PC-9 (cell line): Measurements from ENCODE around the gene FNIP2. TPM values are rescaled to one million over a fixed set of nuclear protein-coding genes. Genes with fewer than 3 reads are reported as not detected.

Experiments used
- BruUV-seq: library from RNA; stranded (reverse); fragments of 400-500 nt; replicated peaks from 2 replicates; lab custom pipeline; 2021; lab: Mats Ljungman, UMichigan
- CTCF ChIA-PET: fragments of 300-600 bp; sonication (Branson Sonifier 250); formaldehyde crosslinking; loops from one replicate; lab custom pipeline; 2022; ENCODE audit warnings: antibody characterized with exemption; lab: Charles Lee
- POLR2A ChIA-PET: fragments of 300-600 bp; sonication (Branson Sonifier 250); formaldehyde crosslinking; loops from one replicate; lab custom pipeline; 2022; ENCODE audit warnings: antibody characterized with exemption; ENCODE audit not compliant: unreplicated experiment; lab: Charles Lee
- DNase-seq, 2 experiments: peaks; one replicate each; pipeline versions ENCODE4 v3.0.0 to v3.0.0-alpha.2; 2015 to 2022; ENCODE audit warnings: mixed read lengths in 1 of 2
- H2AFZ ChIP-seq: fragments of 200-600 bp; sonication (generic); 2 replicates; pipeline ENCODE4 v1.8.1; 2017; ENCODE audit warnings: antibody characterized with exemption
- H3F3A ChIP-seq: fragments of 200-600 bp; sonication (generic); 2 replicates; pipeline ENCODE4 v1.8.1; 2017; ENCODE audit warnings: antibody characterized with exemption, mild to moderate bottlenecking, low read depth; ENCODE audit not compliant: insufficient read depth
- H3K27ac ChIP-seq: fragments of 200-600 bp; sonication (generic); 2 replicates; pipeline ENCODE4 v1.6.1; 2016; ENCODE audit warnings: mixed run types
- H3K27me3 ChIP-seq: fragments of 200-600 bp; sonication (generic); 2 replicates; pipeline ENCODE4 v1.6.1; 2016; ENCODE audit warnings: low read depth, mixed run types; ENCODE audit not compliant: insufficient read depth
- H3K36me3 ChIP-seq: fragments of 200-600 bp; sonication (generic); 2 replicates; pipeline ENCODE4 v1.6.1; 2016; ENCODE audit warnings: low read depth, mixed run types
- H3K4me1 ChIP-seq: fragments of 200-600 bp; sonication (generic); replicated peaks from 2 replicates; pipeline ENCODE4 v1.6.1; 2016; ENCODE audit warnings: mixed run types; ENCODE audit not compliant: insufficient read depth
- H3K4me2 ChIP-seq: fragments of 200-600 bp; sonication (generic); 2 replicates; pipeline ENCODE4 v1.6.1; 2017; ENCODE audit warnings: mixed run types
- H3K4me3 ChIP-seq: fragments of 200-600 bp; sonication (generic); 2 replicates; pipeline ENCODE4 v1.6.1; 2016; ENCODE audit warnings: mixed run types
- H3K79me2 ChIP-seq: fragments of 200-600 bp; sonication (generic); 2 replicates; pipeline ENCODE4 v1.6.1; 2017; ENCODE audit warnings: low read depth, mixed run types
- H3K9me2 ChIP-seq: fragments of 200-600 bp; sonication (generic); 2 replicates; pipeline ENCODE4 v1.8.1; 2017; ENCODE audit warnings: mild to moderate bottlenecking; ENCODE audit not compliant: insufficient read depth
- H3K9me3 ChIP-seq: fragments of 200-600 bp; sonication (generic); 2 replicates; pipeline ENCODE4 v1.8.1; 2016; ENCODE audit warnings: low read depth; ENCODE audit not compliant: insufficient read depth
- H4K20me1 ChIP-seq: fragments of 200-600 bp; sonication (generic); 2 replicates; pipeline ENCODE4 v1.8.1; 2017; ENCODE audit not compliant: insufficient read depth
- CTCF ChIP-seq: fragments of 200-600 bp; sonication (generic); conservative IDR thresholded peaks from 2 replicates; pipeline ENCODE4 v1.6.1; 2017; ENCODE audit warnings: mixed run types, antibody characterized with exemption, mild to moderate bottlenecking, moderate library complexity
- EZH2 ChIP-seq: fragments of 200-600 bp; sonication (generic); IDR thresholded peaks from 2 replicates; pipeline ENCODE4 v1.8.0; 2017; ENCODE audit warnings: antibody characterized with exemption, low read depth
- intact Hi-C: fragments of 100-400 bp; cut with micrococcal nuclease; formaldehyde crosslinking; loops from one replicate; pipeline ENCODE4 v1.10.0; 2022; ENCODE audit not compliant: unreplicated experiment
- total RNA-seq: library from RNA; stranded (reverse); gene quantifications from 2 replicates; pipeline ENCODE4 v1.2.3, GENCODE V29; 2021

The FNIP2 gene
- total RNA-seq, 1 experiment from 2014 or later = 2.5 TPM

- Histone ChIP-seq H3K4me2 (no peak overlapping the region), H3K4me1 (no peaks in the 10 kb centered on the region), H3K79me2 (no peaks in the 10 kb centered on the region), H4K20me1 (no peaks in the 10 kb centered on the region), H3K36me3 (no peaks in the 10 kb centered on the region), H3K9me2 (no peaks in the 10 kb centered on the region), H3K9me3 (no peaks in the 10 kb centered on the region), H3F3A (no peaks in the 10 kb centered on the region), H3K27ac (no peak overlapping the region), H3K27me3 (no peaks in the 10 kb centered on the region), H2AFZ (no peak overlapping the region), H3K4me3 (no peak overlapping the region)
- BruUV-seq = no TSS peak
- DNase-seq = no peak
- intact Hi-C loops = no loop called here
- ChIA-PET CTCF (no interaction called here), POLR2A (no interaction called here)
- no peak for TF ChIP-seq CTCF
- TF ChIP-seq EZH2 = no peak
Observed at GRCh38 chr4:158940271-158940670, 171.4 kb downstream of the FNIP2 start.

DNA sequence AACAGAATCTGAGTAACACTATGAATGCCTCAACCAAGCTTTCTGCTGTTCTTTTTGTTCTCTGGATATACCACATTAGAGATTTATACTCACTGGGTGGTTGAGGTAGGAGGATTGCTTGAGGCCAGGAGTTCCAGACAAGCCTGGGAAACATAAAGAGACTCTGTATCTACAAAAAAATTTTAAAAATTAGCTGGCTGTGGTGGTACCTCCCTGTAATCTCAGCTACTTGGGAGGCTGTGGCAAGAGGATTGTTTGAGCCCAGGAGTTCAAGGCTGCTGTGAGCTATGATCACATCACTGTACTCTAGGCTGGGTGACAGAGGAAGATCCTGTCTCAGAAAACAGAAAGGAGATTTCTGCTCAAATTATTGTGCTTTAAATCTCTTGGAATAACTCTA is 172.5 kb downstream of the FNIP2 start:
- DNase-seq = no peak
- Histone ChIP-seq H3K4me2 (no peak overlapping the region), H3K9me3 (no peaks in the 10 kb centered on the region), H3K4me3 (no peak overlapping the region), H3K79me2 (no peaks in the 10 kb centered on the region), H3F3A (no peaks in the 10 kb centered on the region), H3K4me1 (no peaks in the 10 kb centered on the region), H3K36me3 (no peaks in the 10 kb centered on the region), H3K9me2 (no peaks in the 10 kb centered on the region), H2AFZ (no peak overlapping the region), H3K27ac (no peak overlapping the region), H4K20me1 (no peaks in the 10 kb centered on the region), H3K27me3 (no peaks in the 10 kb centered on the region)
- POLR2A ChIA-PET = no interaction called here
- CTCF ChIA-PET = no interaction called here
- BruUV-seq = no TSS peak
- intact Hi-C loops = no loop called here
- TF ChIP-seq CTCF = no peak
- no peak for TF ChIP-seq EZH2

DNA sequence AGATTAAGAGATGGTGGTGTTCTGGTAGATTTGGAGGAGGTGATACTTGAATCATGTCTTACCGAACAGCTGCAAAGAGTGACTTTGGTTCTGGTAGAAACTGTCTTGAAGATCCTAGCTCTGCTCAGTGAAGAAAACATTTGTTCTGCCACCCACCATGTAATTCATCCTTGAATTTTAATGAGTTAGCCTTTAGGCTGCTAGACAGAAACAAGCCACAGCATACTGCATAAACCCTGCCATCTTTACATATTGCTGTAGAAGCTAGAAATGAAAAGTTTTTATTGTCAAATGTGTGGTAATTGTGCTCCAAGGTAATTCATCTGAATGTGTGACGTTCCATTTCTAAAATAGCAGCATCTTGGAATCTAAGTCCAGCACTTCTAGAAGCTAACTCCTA is 173.1 kb downstream of the FNIP2 start:
- H3K27ac ChIP-seq = no peak overlapping the region
- BruUV-seq = no TSS peak

More for the DNA sequence above, 173.1 kb downstream of the FNIP2 start:
- Histone ChIP-seq H3K4me3 (no peak overlapping the region), H3K9me2 (no peaks in the 10 kb centered on the region), H3K9me3 (no peaks in the 10 kb centered on the region), H4K20me1 (no peaks in the 10 kb centered on the region), H3F3A (no peaks in the 10 kb centered on the region), H2AFZ (no peak overlapping the region), H3K4me1 (no peaks in the 10 kb centered on the region), H3K27me3 (no peaks in the 10 kb centered on the region), H3K79me2 (no peaks in the 10 kb centered on the region), H3K4me2 (no peak overlapping the region), H3K36me3 (no peaks in the 10 kb centered on the region)
- TF ChIP-seq CTCF = no peak
- no peak for TF ChIP-seq EZH2
- DNase-seq = no peak
- POLR2A ChIA-PET = no interaction called here
- intact Hi-C loops = no loop called here
- CTCF ChIA-PET = no interaction called here
